ENCODE measurements around the gene KIF21B.

Gene KIF21B

GRCh38 chr1:201011616-201012015, 11.9 kb downstream of the KIF21B start:
- Histone ChIP-seq H3K9me3 (ENCODE audit: control insufficient read depth, insufficient read depth, low read length) (no peaks in the 10 kb centered on the region), H3K4me1 (ENCODE audit: control insufficient read depth, insufficient read depth, low read length) (peaks cover 9% of the 10 kb centered on the region), H3K27me3 (ENCODE audit: control insufficient read depth, insufficient read depth, low read length) (no peaks in the 10 kb centered on the region), H3K36me3 (ENCODE audit: control insufficient read depth, insufficient read depth, low read length) (no peaks in the 10 kb centered on the region), H3K27ac (ENCODE audit: low read length) (no peak overlapping the region), H3K4me3 (ENCODE audit: low read length) (no peak overlapping the region)
- WGBS (ENCODE audit: insufficient coverage, insufficient read length) = no CpG with 5 or more reads among the region's 3 CpGs
- DNase-seq (ENCODE audit: low read depth, low spot score) = no peak

- Histone ChIP-seq H3K9me3 (ENCODE audit: control insufficient read depth, insufficient read depth, low read length) (no peaks in the 10 kb centered on the region), H3K4me3 (ENCODE audit: low read length) (no peak overlapping the region), H3K27me3 (ENCODE audit: control insufficient read depth, insufficient read depth, low read length) (no peaks in the 10 kb centered on the region), H3K4me1 (ENCODE audit: control insufficient read depth, insufficient read depth, low read length) (peaks cover 9% of the 10 kb centered on the region), H3K36me3 (ENCODE audit: control insufficient read depth, insufficient read depth, low read length) (no peaks in the 10 kb centered on the region), H3K27ac (ENCODE audit: low read length) (no peak overlapping the region)
- no peak for DNase-seq (ENCODE audit: low read depth, low spot score)
- WGBS (ENCODE audit: insufficient coverage, insufficient read length) = no CpG with 5 or more reads among the region's 11 CpGs
Measured at GRCh38 chr1:201009962-201010645, 13.4 kb downstream of the KIF21B start.

GRCh38 chr1:201008666-201009360, 14.7 kb downstream of the KIF21B start:
- Histone ChIP-seq H3K27ac (ENCODE audit: low read length) (no peak overlapping the region), H3K4me1 (ENCODE audit: control insufficient read depth, insufficient read depth, low read length) (peaks cover 6% of the 10 kb centered on the region), H3K9me3 (ENCODE audit: control insufficient read depth, insufficient read depth, low read length) (no peaks in the 10 kb centered on the region), H3K27me3 (ENCODE audit: control insufficient read depth, insufficient read depth, low read length) (no peaks in the 10 kb centered on the region), H3K4me3 (ENCODE audit: low read length) (no peak overlapping the region), H3K36me3 (ENCODE audit: control insufficient read depth, insufficient read depth, low read length) (no peaks in the 10 kb centered on the region; the same call in 1 of the 2 replicates)
- DNase-seq (ENCODE audit: low read depth, low spot score) = no peak
- no CpG with 5 or more reads among the region's 22 CpGs for WGBS (ENCODE audit: insufficient coverage, insufficient read length)

- Histone ChIP-seq H3K36me3 (ENCODE audit: control insufficient read depth, insufficient read depth, low read length) (peaks cover 5% of the 10 kb centered on the region; the same call in 1 of the 2 replicates), H3K4me1 (ENCODE audit: control insufficient read depth, insufficient read depth, low read length) (peaks cover 6% of the 10 kb centered on the region), H3K27me3 (ENCODE audit: control insufficient read depth, insufficient read depth, low read length) (no peaks in the 10 kb centered on the region), H3K27ac (ENCODE audit: low read length) (no peak overlapping the region), H3K4me3 (ENCODE audit: low read length) (no peak overlapping the region), H3K9me3 (ENCODE audit: control insufficient read depth, insufficient read depth, low read length) (no peaks in the 10 kb centered on the region)
- no CpG with 5 or more reads among the region's 5 CpGs for WGBS (ENCODE audit: insufficient coverage, insufficient read length)
- DNase-seq (ENCODE audit: low read depth, low spot score) = no peak
Measured at GRCh38 chr1:201007481-201007880, 16.0 kb downstream of the KIF21B start.

- H3K4me1 ChIP-seq (ENCODE audit: control insufficient read depth, insufficient read depth, low read length) = peaks cover 6% of the 10 kb centered on the region
- H3K27me3 ChIP-seq (ENCODE audit: control insufficient read depth, insufficient read depth, low read length) = no peaks in the 10 kb centered on the region
- H3K9me3 ChIP-seq (ENCODE audit: control insufficient read depth, insufficient read depth, low read length) = no peaks in the 10 kb centered on the region
- H3K27ac ChIP-seq (ENCODE audit: low read length) = no peak overlapping the region
- H3K4me3 ChIP-seq (ENCODE audit: low read length) = no peak overlapping the region
- H3K36me3 ChIP-seq (ENCODE audit: control insufficient read depth, insufficient read depth, low read length) = peaks cover 5% of the 10 kb centered on the region; the same call in 1 of the 2 replicates
- DNase-seq (ENCODE audit: low read depth, low spot score) = no peak
- WGBS (ENCODE audit: insufficient coverage, insufficient read length) = no CpG with 5 or more reads among the region's 2 CpGs
Measured at GRCh38 chr1:201006450-201006849, 17.1 kb downstream of the KIF21B start.

GRCh38 chr1:201004732-201005131, 18.8 kb downstream of the KIF21B start:
- WGBS (ENCODE audit: insufficient coverage, insufficient read length) = no CpG with 5 or more reads among the region's 14 CpGs

GRCh38 chr1:201004154-201004553, 19.4 kb downstream of the KIF21B start:
- no CpG with 5 or more reads among the region's 6 CpGs for WGBS (ENCODE audit: insufficient coverage, insufficient read length)
- Histone ChIP-seq H3K27ac (ENCODE audit: low read length) (no peak overlapping the region), H3K4me3 (ENCODE audit: low read length) (no peak overlapping the region), H3K27me3 (ENCODE audit: control insufficient read depth, insufficient read depth, low read length) (no peaks in the 10 kb centered on the region), H3K4me1 (ENCODE audit: control insufficient read depth, insufficient read depth, low read length) (no peaks in the 10 kb centered on the region), H3K36me3 (ENCODE audit: control insufficient read depth, insufficient read depth, low read length) (peaks cover 8% of the 10 kb centered on the region), H3K9me3 (ENCODE audit: control insufficient read depth, insufficient read depth, low read length) (no peaks in the 10 kb centered on the region)
- no peak for DNase-seq (ENCODE audit: low read depth, low spot score)

More at GRCh38 chr1:201004732-201005131, 18.8 kb downstream of the KIF21B start:
- DNase-seq (ENCODE audit: low read depth, low spot score) = no peak
- Histone ChIP-seq H3K27me3 (ENCODE audit: control insufficient read depth, insufficient read depth, low read length) (no peaks in the 10 kb centered on the region), H3K4me3 (ENCODE audit: low read length) (no peak overlapping the region), H3K27ac (ENCODE audit: low read length) (no peak overlapping the region), H3K36me3 (ENCODE audit: control insufficient read depth, insufficient read depth, low read length) (peaks cover 8% of the 10 kb centered on the region), H3K9me3 (ENCODE audit: control insufficient read depth, insufficient read depth, low read length) (no peaks in the 10 kb centered on the region), H3K4me1 (ENCODE audit: control insufficient read depth, insufficient read depth, low read length) (no peaks in the 10 kb centered on the region; the same call in 1 of the 2 replicates)

- Histone ChIP-seq H3K4me3 (ENCODE audit: low read length) (no peak overlapping the region), H3K27me3 (ENCODE audit: control insufficient read depth, insufficient read depth, low read length) (no peaks in the 10 kb centered on the region), H3K27ac (ENCODE audit: low read length) (no peak overlapping the region), H3K9me3 (ENCODE audit: control insufficient read depth, insufficient read depth, low read length) (no peaks in the 10 kb centered on the region), H3K4me1 (ENCODE audit: control insufficient read depth, insufficient read depth, low read length) (no peaks in the 10 kb centered on the region), H3K36me3 (ENCODE audit: control insufficient read depth, insufficient read depth, low read length) (peaks cover 8% of the 10 kb centered on the region)
- no peak for DNase-seq (ENCODE audit: low read depth, low spot score)
- WGBS (ENCODE audit: insufficient coverage, insufficient read length) = no CpG with 5 or more reads among the region's 1 CpG
Measured at GRCh38 chr1:201002510-201002909, 21.0 kb downstream of the KIF21B start.

- H3K4me3 ChIP-seq (ENCODE audit: low read length) = no peak overlapping the region
- H3K4me1 ChIP-seq (ENCODE audit: control insufficient read depth, insufficient read depth, low read length) = no peaks in the 10 kb centered on the region
- no peaks in the 10 kb centered on the region for H3K9me3 ChIP-seq (ENCODE audit: control insufficient read depth, insufficient read depth, low read length)
- no peak overlapping the region for H3K27ac ChIP-seq (ENCODE audit: low read length)
- no CpG with 5 or more reads among the region's 11 CpGs for WGBS (ENCODE audit: insufficient coverage, insufficient read length)
- no peak for DNase-seq (ENCODE audit: low read depth, low spot score)
- peaks cover 8% of the 10 kb centered on the region for H3K36me3 ChIP-seq (ENCODE audit: control insufficient read depth, insufficient read depth, low read length)
- H3K27me3 ChIP-seq (ENCODE audit: control insufficient read depth, insufficient read depth, low read length) = no peaks in the 10 kb centered on the region
Measured at GRCh38 chr1:201001962-201002361, 21.6 kb downstream of the KIF21B start.

- no peak overlapping the region for H3K4me3 ChIP-seq (ENCODE audit: low read length)
- WGBS (ENCODE audit: insufficient coverage, insufficient read length) = no CpG with 5 or more reads among the region's 25 CpGs
- no peaks in the 10 kb centered on the region for H3K9me3 ChIP-seq (ENCODE audit: control insufficient read depth, insufficient read depth, low read length)
- H3K27ac ChIP-seq (ENCODE audit: low read length) = no peak overlapping the region
- H3K4me1 ChIP-seq (ENCODE audit: control insufficient read depth, insufficient read depth, low read length) = no peaks in the 10 kb centered on the region
- no peak for DNase-seq (ENCODE audit: low read depth, low spot score)
- peaks cover 8% of the 10 kb centered on the region for H3K36me3 ChIP-seq (ENCODE audit: control insufficient read depth, insufficient read depth, low read length)
- no peaks in the 10 kb centered on the region for H3K27me3 ChIP-seq (ENCODE audit: control insufficient read depth, insufficient read depth, low read length)
Measured at GRCh38 chr1:201000391-201000790, 23.1 kb downstream of the KIF21B start.

Data from iPS DF 6.9 (cell line).